COLO668 (cell line): ENCODE measurements around the gene FBXL5.

Source experiments
- DNase-seq: peaks from one replicate; lab custom pipeline; 2025; ENCODE audit not compliant: unreplicated experiment; lab: John Stamatoyannopoulos, UW

The FBXL5 gene

GRCh38 chr4:15568821-15569220 lies 86.3 kb downstream of the FBXL5 start:
- no peak for DNase-seq

- DNase-seq, result no peak
These were observed 91.3 kb downstream of the FBXL5 start for GRCh38 chr4:15563871-15564270.

- no peak for DNase-seq
These were observed 92.5 kb downstream of the FBXL5 start for GRCh38 chr4:15562623-15563022.

GRCh38 chr4:15562114-15562513 lies 93.0 kb downstream of the FBXL5 start:
- DNase-seq, result no peak

GRCh38 chr4:15558561-15558960 lies 96.6 kb downstream of the FBXL5 start:
- DNase-seq, result no peak

- DNase-seq, result no peak
These were observed 97.2 kb downstream of the FBXL5 start for GRCh38 chr4:15557786-15558550.

- no peak for DNase-seq
These were observed 98.6 kb downstream of the FBXL5 start for GRCh38 chr4:15556511-15557092.
